Kidney glomerular epithelial cell (primary cell): ENCODE data around the gene GBF1.
"Not testable (repeated sequence)": the region's sequence is repeated elsewhere in the genome, so short reads cannot be mapped to it uniquely, and the experiment has no call there.

Source experiments
- DNase-seq: peaks from one replicate; lab custom pipeline; 2025; lab: John Stamatoyannopoulos, UW

The GBF1 gene

GRCh38 chr10:102308318-102308717, 63.0 kb downstream of the GBF1 start:
- not testable (repeated sequence) for DNase-seq

GRCh38 chr10:102309236-102309635, 63.9 kb downstream of the GBF1 start:
- DNase-seq: no peak

- no peak for DNase-seq
Observed at GRCh38 chr10:102309916-102310315, 64.6 kb downstream of the GBF1 start.

GRCh38 chr10:102310361-102311024, 65.2 kb downstream of the GBF1 start:
- DNase-seq: peak; percentile 95

GRCh38 chr10:102311025-102311420, 65.7 kb downstream of the GBF1 start:
- peak; percentile 42 for DNase-seq

GRCh38 chr10:102312683-102313082, 67.4 kb downstream of the GBF1 start:
- peak; percentile 22 for DNase-seq

- peak; percentile 49 for DNase-seq
Observed at GRCh38 chr10:102313221-102313896, 68.0 kb downstream of the GBF1 start.

GRCh38 chr10:102314801-102315200, 69.5 kb downstream of the GBF1 start:
- no peak for DNase-seq

GRCh38 chr10:102316421-102316820, 71.1 kb downstream of the GBF1 start:
- no peak for DNase-seq

- DNase-seq: no peak
Observed at GRCh38 chr10:102322914-102323313, 77.6 kb downstream of the GBF1 start.

- DNase-seq: no peak
Observed at GRCh38 chr10:102324061-102324460, 78.7 kb downstream of the GBF1 start.

GRCh38 chr10:102326031-102326430, 80.7 kb downstream of the GBF1 start:
- no peak for DNase-seq

- DNase-seq: no peak
Observed at GRCh38 chr10:102327002-102327401, 81.7 kb downstream of the GBF1 start.

- no peak for DNase-seq
Observed at GRCh38 chr10:102327641-102328040, 82.3 kb downstream of the GBF1 start.

- DNase-seq: no peak
Observed at GRCh38 chr10:102332772-102333171, 87.4 kb downstream of the GBF1 start.

GRCh38 chr10:102334101-102334500, 88.8 kb downstream of the GBF1 start:
- DNase-seq: peak; percentile 63

- no peak for DNase-seq
Observed at GRCh38 chr10:102335184-102335583, 89.9 kb downstream of the GBF1 start.

GRCh38 chr10:102341038-102341688, 95.8 kb downstream of the GBF1 start:
- DNase-seq: no peak

- DNase-seq: no peak
Observed at GRCh38 chr10:102342458-102342857, 97.1 kb downstream of the GBF1 start.

GRCh38 chr10:102342958-102343357, 97.6 kb downstream of the GBF1 start:
- peak; percentile 81 for DNase-seq

- DNase-seq: peak; percentile 35
Observed at GRCh38 chr10:102344067-102344466, 98.7 kb downstream of the GBF1 start.

- DNase-seq: peak; percentile 68
Observed at GRCh38 chr10:102347236-102347828, 102.0 kb downstream of the GBF1 start.
